ENCODE results near the gene CNTNAP5. TPM values are rescaled to one million over a fixed set of nuclear protein-coding genes. Genes with fewer than 3 reads are reported as not detected.

Gene CNTNAP5
- total and polyA plus RNA-seq, 2 of the 4 experiments (the other 2 are of a cell fraction): not detected

- Histone ChIP-seq H3K4me2 (ENCODE audit: low read depth, low read length) (no peak overlapping the region), H3K79me1 (ENCODE audit: low read depth in 1 of 2, low read length in 2 of 2) (no peaks in the 10 kb centered on the region), H2BK120ac (ENCODE audit: low read depth, low read length) (no peak overlapping the region), H2AK5ac (ENCODE audit: low read depth, low read length) (no peak overlapping the region), H3K14ac (replicated peaks; ENCODE audit: low read depth, low read length) (no peak overlapping the region), H3K9me1 (ENCODE audit: insufficient read depth, low read length) (no peaks in the 10 kb centered on the region), H2BK15ac (ENCODE audit: low read depth, low read length) (no peak overlapping the region), H3K4ac (ENCODE audit: low read depth, low read length) (no peak overlapping the region), H3K36me3 (ENCODE audit: control insufficient read depth, insufficient read depth, low read length) (no peaks in the 10 kb centered on the region), H2AFZ (replicated peaks; ENCODE audit: low read length, poor library complexity) (no peak overlapping the region), H3K9ac (ENCODE audit: low read depth, low read length) (no peak overlapping the region), H3K4me1 (ENCODE audit: control insufficient read depth, insufficient read depth, low read length) (no peaks in the 10 kb centered on the region), H3K18ac (ENCODE audit: low read depth, low read length) (no peak overlapping the region), H2AK9ac (replicated peaks; ENCODE audit: low read depth, low read length, poor library complexity) (no peak overlapping the region), H2BK20ac (ENCODE audit: low read depth, low read length) (no peak overlapping the region), H3K9me3 (ENCODE audit: control insufficient read depth, insufficient read depth, low read length) (peaks cover 12% of the 10 kb centered on the region), H4K91ac (ENCODE audit: insufficient read depth, low read depth, low read length) (no peak overlapping the region), H4K5ac (ENCODE audit: low read depth, low read length) (no peak overlapping the region), H3K27me3 (ENCODE audit: control insufficient read depth, insufficient read depth, low read length) (no peaks in the 10 kb centered on the region), H2BK5ac (ENCODE audit: low read depth, low read length, poor library complexity, severe bottlenecking) (no peak overlapping the region), H3K4me3 (ENCODE audit: insufficient read depth, low read depth, low read length) (no peak overlapping the region), H3K56ac (ENCODE audit: extremely low read depth, insufficient read depth, low read length) (no peak overlapping the region), H4K20me1 (ENCODE audit: insufficient read depth, low read length) (no peaks in the 10 kb centered on the region), H3K23ac (ENCODE audit: low read depth, low read length) (no peak overlapping the region), H3K27ac (ENCODE audit: insufficient read depth, low read length) (no peak overlapping the region), H4K8ac (ENCODE audit: low read depth in 2 of 2, low read length in 2 of 2) (no peak overlapping the region)
- ChIA-PET CTCF (no interaction called here), POLR2A (ENCODE audit: unreplicated experiment) (no interaction called here)
- intact Hi-C loops (cut with micrococcal nuclease): no loop called here
- in situ Hi-C loops (cut with MboI; ENCODE audit: low sequenced_read_pairs): no loop called here
- WGBS, 2 experiments (ENCODE audit: extremely low coverage in 2 of 2, insufficient read length in 1 of 2): 83% methylated on average over 1 of the region's 5 CpGs; no CpG with 5 or more reads in 1 of the 2 experiments
- ATAC-seq (ENCODE audit: low read depth) (no peak), DNase-seq (no peak)
- dilution Hi-C loops (cut with HindIII; ENCODE audit: low sequenced_read_pairs, unreplicated experiment): no loop called here
- TF ChIP-seq NFE2L2 (IDR thresholded peaks at IDR 0.05; ENCODE audit: low read depth, low read length) (no peak), MAFK (IDR thresholded peaks at IDR 0.05; ENCODE audit: low read depth, low read length) (no peak), MXI1 (IDR thresholded peaks at IDR 0.05; ENCODE audit: borderline replicate concordance, low read depth, low read length) (no peak)
- no TSS peak for BruUV-seq (replicated peaks)
Measured at GRCh38 chr2:124261456-124261855, 236.4 kb downstream of the CNTNAP5 start.

Measured in IMR-90 (cell line).